Lower leg skin (tissue), 4 donors: ENCODE measurements around the gene ZNF396. TPM values are rescaled to one million over a fixed set of nuclear protein-coding genes. Genes with fewer than 3 reads are reported as not detected.

Experiments
- DNase-seq, 2 donors: peaks; one replicate each; pipeline ENCODE4 v3.0.0-alpha.2; 2019; ENCODE audit warnings: low spot score in 2 of 2
- H3K4me3 ChIP-seq: fragments of 200-600 bp; sonication (generic); 2 replicates; pipeline ENCODE4 v1.5.1; 2017; ENCODE audit warnings: mild to moderate bottlenecking, low read depth; ENCODE audit not compliant: poor library complexity, severe bottlenecking
- CTCF ChIP-seq, 3 donors: fragments of 450-650 bp; IDR thresholded peaks; one replicate each; pipeline ENCODE4 v1.5.1; 2016; ENCODE audit warnings: antibody characterized with exemption in 3 of 3, mild to moderate bottlenecking in 3 of 3, moderate library complexity in 2 of 3
- POLR2A ChIP-seq, 2 donors: fragments of 450-650 bp; IDR thresholded peaks; one replicate each; pipeline ENCODE4 v1.6.1; 2016 to 2017; ENCODE audit warnings: antibody characterized with exemption in 2 of 2, mild to moderate bottlenecking in 1 of 2, moderate library complexity in 1 of 2
- WGBS, 2 donors: methylation state at CpG; one replicate each; pipeline ENCODE4 v1.1.5; 2018; 5-methylcytosine and 5-hydroxymethylcytosine counted together
- intact Hi-C: fragments of 100-400 bp; cut with DNase I; formaldehyde crosslinking; loops from one replicate; pipeline ENCODE4 v1.15.0; 2023; ENCODE audit warnings: low total_unique reads
- total RNA-seq, 4 donors: library from RNA; depleted of rRNA; stranded (reverse); fragments of >200 nt; gene quantifications; one replicate each; pipeline ENCODE4 v1.1.0, GENCODE V29; 2016

The ZNF396 gene
- total RNA-seq, 4 donors from 2014 or later, result 0.30 to 2.1 (median 1.1) TPM

GRCh38 chr18:35345460-35345921, 31.6 kb downstream of the ZNF396 start:
- no peak for TF ChIP-seq POLR2A (IDR thresholded peaks at IDR 0.05)
- no peak for TF ChIP-seq CTCF (IDR thresholded peaks at IDR 0.05)
- no peak overlapping the region for H3K4me3 ChIP-seq
- no peak for DNase-seq
- intact Hi-C loops, result loop anchor here (10.0 kb wide), 1 partner anchor 101 kb away; the partner anchor contains the start of gene ZNF397
- 40 to 58% methylated on average over 6 of the region's 6 CpGs for WGBS, 2 donors

GRCh38 chr18:35344736-35345459, 32.2 kb downstream of the ZNF396 start:
- TF ChIP-seq CTCF (IDR thresholded peaks at IDR 0.05), result no peak
- no peak for TF ChIP-seq POLR2A (IDR thresholded peaks at IDR 0.05)

GRCh38 chr18:35343936-35344735, 33.0 kb downstream of the ZNF396 start, which contains the start of gene ZNF24:
Gene ZNF24, minus strand, starts transcription at chr18:35344420. Its CDS starts 3,770 bp downstream, at chr18:35340650.
- DNase-seq, result peak; percentile 93 to 99
- 1 to 2% methylated on average over 4 to 58 of the region's 64 CpGs for WGBS, 2 donors
- peak within 1 kb of the TSS; percentile 92 for H3K4me3 ChIP-seq
- TF ChIP-seq POLR2A (IDR thresholded peaks at IDR 0.05), result peak in 1 of 2 donors; percentile 16
- TF ChIP-seq CTCF (IDR thresholded peaks at IDR 0.05), result no peak
- intact Hi-C loops, result loop anchor here (10.0 kb wide), 1 partner anchor 99 kb away; the partner anchor contains the start of gene ZNF397

More at GRCh38 chr18:35344736-35345459, 32.2 kb downstream of the ZNF396 start:
- H3K4me3 ChIP-seq, result peak overlapping the region; percentile 92
- WGBS, 2 donors, result 45 to 48% methylated on average over 12 of the region's 12 CpGs
- intact Hi-C loops, result loop anchor here (10.0 kb wide), 1 partner anchor 100 kb away; the partner anchor contains the start of gene ZNF397
- no peak for DNase-seq

- WGBS, 2 donors, result 2 to 3% methylated on average over 13 to 15 of the region's 15 CpGs
These were observed 33.6 kb downstream of the ZNF396 start for GRCh38 chr18:35343488-35343935.

More at GRCh38 chr18:35343488-35343935, 33.6 kb downstream of the ZNF396 start:
- no peak for DNase-seq
- no peak for TF ChIP-seq POLR2A (IDR thresholded peaks at IDR 0.05)
- no peak for TF ChIP-seq CTCF (IDR thresholded peaks at IDR 0.05)
- intact Hi-C loops, result loop anchor here (10.0 kb wide), 1 partner anchor 99 kb away; the partner anchor contains the start of gene ZNF397
- H3K4me3 ChIP-seq, result peak overlapping the region; percentile 92
